Epithelial cell of esophagus (primary cell): ENCODE data around the gene DPYD.

Experiments
- DNase-seq: peaks from one replicate; pipeline ENCODE4 v3.0.0; 2010; ENCODE audit warnings: low read depth
- H3K4me3 ChIP-seq: 2 replicates; pipeline ENCODE4 v1.5.1; 2011; ENCODE audit warnings: mild to moderate bottlenecking, low read length, control low read depth
- TF ChIP-seq, protein P1 (sequence below): IDR thresholded peaks from 2 replicates; pipeline ENCODE4 v1.5.1; 2011; ENCODE audit warnings: low read depth, mild to moderate bottlenecking, low read length, control low read depth, inconsistent platforms; ENCODE audit not compliant: insufficient read depth; ENCODE audit errors: missing control alignments

Gene DPYD

DNA sequence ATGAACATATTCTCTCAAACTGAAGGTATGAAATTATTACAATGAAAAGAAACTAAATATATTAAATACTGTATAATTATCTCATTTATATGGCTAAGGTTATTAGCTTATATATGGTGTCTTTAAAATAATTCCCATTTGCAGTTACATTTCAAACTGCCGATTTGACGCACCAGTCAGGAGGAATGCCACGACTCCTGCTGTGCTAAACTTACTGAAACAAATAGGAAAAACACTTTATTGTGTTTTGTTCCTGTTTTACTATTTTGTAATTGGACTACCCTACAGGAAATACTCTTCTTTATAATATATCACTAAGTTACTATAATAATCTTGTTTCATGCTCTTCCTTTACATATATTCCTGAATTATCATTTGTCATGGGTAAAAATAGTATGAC lies 117.8 kb downstream of the DPYD start:
- no peak overlapping the region for H3K4me3 ChIP-seq
- TF ChIP-seq, protein P1, sequence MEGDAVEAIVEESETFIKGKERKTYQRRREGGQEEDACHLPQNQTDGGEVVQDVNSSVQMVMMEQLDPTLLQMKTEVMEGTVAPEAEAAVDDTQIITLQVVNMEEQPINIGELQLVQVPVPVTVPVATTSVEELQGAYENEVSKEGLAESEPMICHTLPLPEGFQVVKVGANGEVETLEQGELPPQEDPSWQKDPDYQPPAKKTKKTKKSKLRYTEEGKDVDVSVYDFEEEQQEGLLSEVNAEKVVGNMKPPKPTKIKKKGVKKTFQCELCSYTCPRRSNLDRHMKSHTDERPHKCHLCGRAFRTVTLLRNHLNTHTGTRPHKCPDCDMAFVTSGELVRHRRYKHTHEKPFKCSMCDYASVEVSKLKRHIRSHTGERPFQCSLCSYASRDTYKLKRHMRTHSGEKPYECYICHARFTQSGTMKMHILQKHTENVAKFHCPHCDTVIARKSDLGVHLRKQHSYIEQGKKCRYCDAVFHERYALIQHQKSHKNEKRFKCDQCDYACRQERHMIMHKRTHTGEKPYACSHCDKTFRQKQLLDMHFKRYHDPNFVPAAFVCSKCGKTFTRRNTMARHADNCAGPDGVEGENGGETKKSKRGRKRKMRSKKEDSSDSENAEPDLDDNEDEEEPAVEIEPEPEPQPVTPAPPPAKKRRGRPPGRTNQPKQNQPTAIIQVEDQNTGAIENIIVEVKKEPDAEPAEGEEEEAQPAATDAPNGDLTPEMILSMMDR, result no peak
- no peak for DNase-seq

DNA sequence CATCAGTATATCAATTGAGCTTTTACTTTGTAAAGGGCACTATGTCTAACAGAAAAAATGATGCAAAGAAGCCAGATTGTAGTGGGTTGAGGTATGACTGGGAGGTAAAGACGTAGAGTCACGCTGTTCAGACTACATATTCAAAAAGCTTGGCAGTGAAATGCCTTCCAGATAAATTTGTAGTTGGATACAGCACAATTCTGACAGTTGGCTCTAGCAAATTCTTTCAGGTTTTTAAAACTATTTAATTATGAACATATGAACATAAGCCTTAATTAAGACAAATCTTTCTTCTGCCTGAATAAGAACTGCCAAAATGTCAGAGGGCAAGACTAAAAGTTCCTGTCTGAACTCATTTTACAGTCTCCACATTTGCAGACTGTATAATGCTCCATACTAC lies 118.8 kb downstream of the DPYD start:
- DNase-seq, result no peak
- TF ChIP-seq, protein P1, result no peak
- no peak overlapping the region for H3K4me3 ChIP-seq

DNA sequence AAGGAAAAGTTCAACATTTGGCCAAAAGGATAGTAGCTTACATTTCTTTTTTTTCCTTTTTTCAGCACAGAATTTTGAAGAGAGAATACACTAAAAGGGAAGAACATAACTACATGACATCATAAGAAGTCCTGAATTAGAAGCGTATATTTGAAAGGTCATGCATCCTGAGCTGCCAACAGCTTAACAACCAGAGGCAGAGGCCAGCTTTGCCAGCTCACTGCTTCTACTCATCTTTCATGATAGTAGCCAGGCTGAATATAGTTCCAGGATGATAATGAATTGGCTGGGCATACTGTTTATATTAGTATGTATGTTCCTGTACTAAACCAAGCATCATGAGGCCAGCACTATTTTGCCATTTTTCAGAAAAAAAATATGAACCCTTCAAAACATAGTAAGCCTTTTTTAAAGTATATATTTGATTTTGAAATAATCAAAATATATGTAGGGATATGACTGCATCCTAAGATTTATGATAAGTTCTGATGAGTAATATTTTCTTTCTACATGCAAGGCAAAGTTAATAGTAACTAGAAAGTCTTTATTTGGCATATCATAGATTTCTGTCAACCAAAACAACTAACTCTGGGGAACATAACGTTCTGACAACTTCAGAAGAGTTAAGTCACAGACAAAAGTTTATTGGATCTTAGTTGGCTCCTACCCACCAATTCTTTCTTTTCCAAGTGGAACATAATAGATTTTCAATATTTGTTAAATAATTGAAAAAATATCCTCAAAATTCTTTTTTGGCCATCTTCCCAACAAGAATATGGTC lies 123.2 kb downstream of the DPYD start:
- no peak overlapping the region for H3K4me3 ChIP-seq
- TF ChIP-seq, protein P1, result no peak
- no peak for DNase-seq

DNA sequence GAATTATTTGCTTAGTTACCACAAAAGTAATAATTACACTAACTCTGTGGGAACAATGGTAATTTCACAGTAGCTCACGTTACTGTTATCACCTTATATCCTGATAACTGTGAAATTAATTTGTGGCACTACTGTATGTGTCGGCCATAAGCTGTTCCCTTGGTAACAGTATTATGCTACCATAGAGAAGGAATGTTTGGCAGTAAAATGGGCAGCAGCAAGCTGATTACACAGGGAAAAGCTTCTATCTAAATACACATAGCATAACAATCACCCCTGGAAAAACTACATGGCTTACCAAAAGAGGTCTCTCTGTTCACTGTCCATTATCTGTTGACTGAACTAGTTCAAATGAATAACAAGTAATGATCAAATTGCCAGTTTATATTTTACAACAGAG lies 124.1 kb downstream of the DPYD start:
- TF ChIP-seq, protein P1, result no peak
- DNase-seq, result no peak
- no peak overlapping the region for H3K4me3 ChIP-seq

DNA sequence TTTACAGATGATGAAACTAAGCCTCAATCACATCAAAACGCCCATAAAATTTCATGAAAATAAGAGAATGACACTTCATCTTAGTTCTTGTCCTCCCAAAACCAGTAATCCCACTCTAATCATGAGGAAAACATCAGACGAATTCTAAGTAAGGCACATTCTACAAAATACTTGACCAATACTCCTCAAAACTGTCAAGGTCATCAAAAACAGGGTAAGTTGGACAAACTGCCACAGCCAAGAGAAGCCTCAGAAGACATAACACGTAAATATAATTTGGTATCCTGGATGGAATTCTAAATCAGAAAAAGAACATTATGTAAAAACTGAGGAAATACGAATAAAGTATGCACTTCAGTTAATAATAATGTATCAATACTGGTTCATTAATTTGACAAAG lies 128.2 kb downstream of the DPYD start:
- TF ChIP-seq, protein P1, result no peak
- no peak overlapping the region for H3K4me3 ChIP-seq

DNA sequence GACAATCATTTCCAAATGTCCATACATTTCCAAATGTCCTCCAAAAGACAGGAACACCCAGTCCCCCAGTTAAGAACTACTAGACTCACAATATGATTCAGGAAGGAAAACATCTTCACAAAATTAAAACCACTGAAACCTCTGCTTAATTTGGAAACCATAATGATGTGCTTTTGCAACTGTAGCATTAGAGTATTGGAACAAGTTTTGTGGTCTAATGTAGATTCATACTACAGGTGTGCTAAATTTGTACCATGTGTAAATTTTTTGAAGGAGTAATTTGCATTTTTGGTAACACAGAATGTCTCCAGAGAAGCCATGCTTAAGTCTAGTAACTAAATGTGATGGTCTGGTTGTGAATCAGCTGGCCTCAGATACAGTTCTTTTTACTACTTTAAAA lies 129.6 kb downstream of the DPYD start:
- no peak for DNase-seq
- TF ChIP-seq, protein P1, result no peak
- H3K4me3 ChIP-seq, result no peak overlapping the region

More for the DNA sequence above, 128.2 kb downstream of the DPYD start:
- no peak for DNase-seq

DNA sequence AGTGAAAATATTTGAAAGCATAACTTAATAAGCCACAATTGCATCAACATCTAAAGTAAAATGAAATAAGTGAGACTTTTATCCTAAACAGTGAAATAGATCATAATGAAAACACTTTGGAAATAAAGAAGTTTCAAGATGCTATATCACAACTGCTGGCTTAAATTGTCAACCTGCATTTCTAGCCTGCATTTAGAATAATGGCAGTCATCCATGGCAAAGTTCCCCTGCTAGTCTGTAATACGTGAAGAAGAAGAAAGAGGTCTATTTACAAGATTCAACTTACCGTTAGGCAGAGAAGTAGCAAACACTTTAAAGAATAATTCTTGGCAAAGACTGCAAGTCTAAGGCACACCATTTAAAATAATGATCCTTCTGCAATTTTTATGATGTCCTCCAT lies 133.6 kb downstream of the DPYD start:
- DNase-seq, result no peak
- H3K4me3 ChIP-seq, result no peak overlapping the region
- TF ChIP-seq, protein P1, result no peak
